HG03457 (cell line): ENCODE data around the gene OR4D1.
"Not testable (repeated sequence)": the region's sequence is repeated elsewhere in the genome, so short reads cannot be mapped to it uniquely, and the experiment has no call there.

Source experiments
- ATAC-seq: cut with Tn5 transposase; IDR thresholded peaks from one replicate; pipeline ENCODE4 v1.9.1; 2021; ENCODE audit warnings: moderate number of reproducible peaks; ENCODE audit not compliant: unreplicated experiment

Gene OR4D1

DNA sequence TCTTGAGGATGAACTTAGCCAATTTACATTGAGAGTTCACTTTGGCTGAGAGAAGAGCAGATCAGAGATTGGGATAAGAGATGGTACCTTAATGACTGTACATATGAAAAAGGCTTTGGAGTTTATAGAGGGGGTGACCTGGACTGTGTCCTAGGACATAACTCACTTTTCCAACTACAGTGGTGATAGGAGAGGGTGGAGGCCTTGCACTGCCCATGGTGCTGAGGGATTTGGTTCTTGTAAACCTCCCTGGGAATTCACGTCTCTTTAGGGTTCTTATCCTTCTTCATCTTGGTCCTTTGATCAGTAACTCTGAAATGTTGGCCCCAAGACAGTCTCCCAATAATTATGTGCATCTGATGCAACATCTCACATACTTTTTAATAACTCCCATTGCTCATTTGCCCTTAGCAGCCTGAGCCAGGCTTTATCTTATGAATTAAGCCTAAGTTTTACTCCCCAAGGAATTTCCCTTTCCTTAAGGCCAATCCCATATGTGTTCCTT is at the start of gene OR4D1:
Gene OR4D1, plus strand, starts transcription at position 455 of the 505 bp plus-strand sequence. CDS start 6,770 bp downstream, outside the sequence.
- ATAC-seq, result no peak

DNA sequence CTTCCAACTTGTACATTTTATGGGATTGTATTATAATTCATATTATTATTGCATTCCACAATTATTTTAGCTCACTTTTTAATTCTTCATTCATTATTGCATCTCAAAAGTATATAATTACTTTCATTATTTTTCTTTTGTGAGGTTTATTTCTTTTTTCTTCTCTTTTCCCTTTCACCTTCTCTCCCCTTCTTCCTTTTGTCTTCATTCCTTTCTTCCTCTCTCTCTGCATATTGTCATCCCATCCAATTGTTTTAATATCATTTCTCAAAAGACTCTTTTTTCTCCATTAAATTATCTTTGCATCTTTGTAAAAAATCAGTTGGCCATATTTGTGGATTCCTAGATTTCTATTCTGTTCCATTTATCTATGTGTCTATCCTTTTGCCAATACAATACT is 47.7 kb upstream of the OR4D1 start:
- no peak for ATAC-seq

DNA sequence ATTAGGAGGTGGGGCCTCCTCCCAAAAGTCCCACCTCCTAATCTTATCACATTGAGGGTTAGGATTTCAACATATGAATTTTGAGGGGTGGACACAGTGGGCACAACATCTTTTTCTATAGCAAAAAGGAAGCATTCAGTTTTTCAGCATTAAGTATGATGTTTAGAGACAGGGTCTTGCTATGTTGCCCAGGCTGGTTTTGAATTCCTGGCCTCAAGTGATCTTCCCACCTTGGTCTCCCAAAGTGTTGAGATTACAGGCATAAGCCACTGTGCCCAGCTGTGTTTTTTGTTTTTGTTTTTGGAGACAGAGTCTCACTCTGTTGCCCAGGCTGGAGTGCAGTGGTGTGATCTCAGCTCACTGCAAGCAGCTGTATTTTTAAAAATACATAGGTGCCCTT is 46.3 kb upstream of the OR4D1 start:
- not testable (repeated sequence) for ATAC-seq

DNA sequence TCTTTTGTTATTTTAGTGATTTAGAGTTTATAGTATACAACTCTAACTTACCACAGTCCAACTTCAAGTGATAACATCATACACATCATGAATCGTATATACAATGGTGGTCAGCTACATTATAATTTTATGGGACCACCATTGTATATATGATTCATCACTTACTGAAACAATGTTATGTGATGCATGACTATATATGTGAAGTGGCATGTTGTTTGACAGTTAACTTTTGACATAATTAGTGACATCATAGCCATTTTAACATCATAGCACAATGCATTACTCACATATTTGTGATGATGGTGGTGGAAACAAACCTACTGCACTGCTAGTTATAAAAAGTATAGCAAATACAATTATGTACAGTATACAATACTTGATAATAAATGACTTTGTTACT is 43.1 kb upstream of the OR4D1 start:
- ATAC-seq, result no peak

GRCh38 chr17:58107306-58107705 is 40.9 kb upstream of the OR4D1 start:
- ATAC-seq, result no peak

DNA sequence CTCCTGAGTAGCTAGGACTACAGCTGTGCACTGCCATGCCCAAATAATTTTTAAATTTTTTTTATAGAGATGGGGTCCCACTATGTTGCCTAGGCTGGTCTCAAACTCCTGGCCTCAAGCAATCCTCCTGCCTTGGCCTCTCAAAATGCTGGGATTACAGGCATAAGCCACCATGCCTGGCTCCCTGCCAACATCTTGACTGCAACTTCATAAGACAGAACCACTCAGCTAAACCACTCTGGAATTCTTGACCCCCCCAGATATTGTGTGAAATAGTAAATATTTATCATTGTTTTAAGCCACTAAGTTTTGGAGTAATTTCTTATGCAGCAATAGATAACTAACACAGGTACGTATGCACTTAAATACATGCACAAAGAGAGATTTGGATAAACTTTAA is 39.0 kb upstream of the OR4D1 start:
- ATAC-seq, result no peak

- ATAC-seq, result no peak
Measured at GRCh38 chr17:58110012-58110411, 38.2 kb upstream of the OR4D1 start.

- no peak for ATAC-seq
Measured at GRCh38 chr17:58111676-58112075, 36.5 kb upstream of the OR4D1 start.

- ATAC-seq, result no peak
Measured at GRCh38 chr17:58112970-58113631, 35.1 kb upstream of the OR4D1 start.

DNA sequence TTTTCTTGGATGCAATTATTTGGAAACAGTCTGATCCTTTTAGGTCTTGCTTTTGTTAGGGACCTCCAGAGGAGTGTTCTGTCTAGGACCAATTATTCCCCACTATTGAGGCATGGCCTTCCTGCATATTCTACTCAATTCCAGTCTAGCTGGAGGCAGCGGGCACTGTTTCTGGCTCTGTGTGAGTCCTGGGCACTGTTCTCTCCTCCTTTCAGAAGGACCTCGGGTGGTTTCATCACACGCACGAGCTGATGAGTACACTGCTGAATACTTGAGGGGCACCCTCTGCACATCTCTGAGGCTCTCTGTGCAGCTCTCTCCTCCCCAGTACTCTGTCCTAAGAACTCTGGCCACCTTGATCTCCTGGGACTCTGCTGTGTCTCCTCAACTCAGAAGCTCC is 34.2 kb upstream of the OR4D1 start:
- ATAC-seq, result no peak

DNA sequence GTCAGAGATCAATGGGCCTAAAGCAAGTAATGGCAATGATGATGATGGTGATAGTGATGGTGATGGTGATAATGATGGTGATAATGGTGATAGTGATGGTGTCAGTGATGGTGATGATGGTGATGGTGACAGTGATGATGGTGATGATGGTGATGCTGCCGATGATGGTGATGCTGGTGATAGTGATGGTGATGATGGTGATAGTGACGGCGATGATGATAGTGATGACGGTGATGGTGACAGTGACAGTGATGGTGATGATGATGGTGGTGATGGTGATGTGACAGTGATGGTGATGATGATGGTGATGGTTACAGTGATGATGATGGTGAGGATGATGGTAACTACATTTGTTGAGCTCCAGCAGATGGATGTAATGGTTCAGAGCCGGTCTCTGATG is 30.8 kb upstream of the OR4D1 start:
- ATAC-seq, result no peak

DNA sequence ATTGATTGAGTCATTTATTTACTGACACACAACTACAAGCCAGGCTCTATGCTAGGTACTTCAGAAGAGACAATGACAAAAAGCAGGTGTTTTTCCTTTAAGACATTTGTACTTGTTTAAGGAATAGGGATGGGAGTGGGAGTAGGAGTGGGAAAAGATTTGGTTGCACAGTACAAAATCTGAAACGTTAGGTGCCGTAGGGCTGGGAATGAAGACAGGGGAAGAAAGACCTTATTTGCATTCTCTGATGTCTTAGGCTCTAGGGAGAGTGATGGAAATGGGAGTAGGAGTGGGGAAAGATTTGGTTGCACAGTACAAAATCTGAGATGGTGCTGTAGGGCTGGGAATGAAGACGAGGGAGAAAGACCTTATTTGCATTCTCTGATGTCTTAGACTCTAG is 28.7 kb upstream of the OR4D1 start:
- no peak for ATAC-seq

GRCh38 chr17:58120195-58120822 is 27.9 kb upstream of the OR4D1 start:
- no peak for ATAC-seq

DNA sequence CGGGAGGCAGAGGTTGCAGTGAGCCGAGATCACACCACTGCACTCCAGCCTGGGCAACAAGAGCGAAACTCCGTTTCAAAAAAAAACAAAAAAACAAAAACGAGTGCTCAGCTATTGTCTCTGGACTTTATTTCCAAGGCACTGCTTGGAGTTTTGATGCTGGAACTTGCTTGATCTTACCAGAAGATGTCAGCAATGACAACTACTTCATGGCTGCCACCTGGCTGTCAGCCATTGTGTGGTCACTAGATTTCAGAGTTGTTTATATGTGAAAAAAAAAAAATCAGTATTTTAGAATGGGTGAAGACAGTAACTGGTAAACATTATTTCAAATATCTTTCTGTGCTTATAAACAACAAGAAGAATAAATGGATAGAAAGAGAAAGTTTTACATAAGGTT is 26.3 kb upstream of the OR4D1 start:
- ATAC-seq, result no peak

DNA sequence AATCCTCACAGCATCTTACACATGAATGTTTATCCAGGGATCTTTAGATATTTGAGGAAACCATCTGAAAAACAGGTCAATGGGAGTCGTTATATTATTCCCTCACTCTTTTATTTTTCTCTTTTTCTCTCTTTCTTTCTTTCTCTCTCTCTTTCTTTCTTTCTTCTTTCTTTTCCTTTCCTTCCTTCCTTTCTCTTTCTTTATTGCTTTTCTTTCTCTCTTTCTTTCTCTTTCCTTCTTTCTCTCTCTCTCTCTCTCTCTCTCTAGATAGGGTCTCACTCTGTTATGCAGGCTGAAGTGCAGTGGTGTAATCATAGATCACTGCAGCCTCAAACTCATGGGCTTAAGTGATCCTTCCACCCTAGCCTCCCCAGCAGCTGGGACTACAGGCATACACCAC is 20.3 kb upstream of the OR4D1 start:
- ATAC-seq, result no peak

DNA sequence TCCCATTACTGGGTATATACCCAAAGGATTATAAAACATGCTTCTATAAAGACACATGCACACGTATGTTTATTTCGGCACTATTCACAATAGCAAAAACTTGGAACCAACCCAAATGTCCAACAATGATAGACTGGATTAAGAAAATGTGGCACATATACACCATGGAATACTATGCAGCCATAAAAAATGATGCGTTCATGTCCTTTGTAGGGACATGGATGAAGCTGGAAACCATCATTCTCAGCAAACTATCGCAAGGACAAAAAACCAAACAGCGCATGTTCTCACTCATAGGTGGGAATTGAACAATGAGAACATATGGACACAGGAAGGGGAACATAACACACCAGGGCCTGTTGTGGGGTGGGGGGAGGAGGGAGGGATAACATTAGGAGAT is 15.5 kb upstream of the OR4D1 start:
- ATAC-seq, result not testable (repeated sequence)

GRCh38 chr17:58136669-58137279 is 11.4 kb upstream of the OR4D1 start:
- no peak for ATAC-seq

DNA sequence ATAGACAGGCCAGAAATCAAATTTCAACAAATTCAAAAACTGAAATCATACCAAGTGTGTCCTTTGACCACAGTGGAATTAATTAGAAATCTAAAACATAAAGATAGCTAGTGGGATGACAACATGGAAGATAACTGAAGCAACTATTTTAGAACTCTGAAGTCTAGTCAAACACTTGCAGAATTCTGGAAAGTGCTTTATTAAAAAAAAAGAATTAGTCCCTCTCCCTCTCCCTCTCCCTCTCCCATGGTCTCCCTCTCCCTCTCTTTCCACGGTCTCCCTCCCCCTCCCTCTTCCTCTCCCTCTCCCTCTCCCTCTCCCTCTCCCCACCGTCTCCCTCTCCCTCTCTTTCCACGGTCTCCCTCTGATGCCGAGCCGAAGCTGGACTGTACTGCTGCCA is 6.7 kb upstream of the OR4D1 start:
- ATAC-seq, result no peak

DNA sequence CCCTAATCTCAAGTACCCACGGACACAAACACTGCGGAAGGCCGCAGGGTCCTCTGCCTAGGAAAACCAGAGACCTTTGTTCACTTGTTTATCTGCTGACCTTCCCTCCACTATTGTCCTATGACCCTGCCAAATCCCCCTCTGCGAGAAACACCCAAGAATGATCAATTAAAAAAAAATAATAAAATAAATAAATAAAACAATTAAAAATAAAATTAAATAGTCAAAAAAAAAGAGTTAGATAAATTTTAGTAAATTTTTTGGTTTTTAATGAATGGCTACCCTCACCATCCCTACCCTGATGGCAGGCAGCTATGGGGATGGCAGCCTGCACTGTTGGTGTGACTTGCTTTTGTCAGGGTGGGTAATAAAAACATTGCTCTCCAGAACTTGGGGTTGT is 4.8 kb upstream of the OR4D1 start:
- not testable (repeated sequence) for ATAC-seq

DNA sequence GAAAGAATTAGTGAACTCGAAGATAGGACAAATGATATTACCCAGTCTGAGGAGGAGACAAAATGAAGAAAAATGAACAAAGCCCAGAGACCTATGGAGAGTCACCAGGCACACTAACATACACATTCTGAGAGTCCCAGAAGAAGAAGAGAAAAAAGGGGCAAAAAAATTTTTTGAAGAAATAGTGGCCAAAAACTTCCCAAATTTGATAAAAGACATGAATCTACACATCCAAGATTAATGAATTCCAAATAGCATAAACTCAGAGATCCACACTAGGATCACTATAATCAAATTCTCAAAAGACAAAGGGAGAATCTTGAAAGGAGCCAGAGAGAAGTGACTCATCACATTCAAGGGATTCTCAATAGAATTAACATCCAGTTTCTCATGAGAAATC is 3.4 kb upstream of the OR4D1 start:
- no peak for ATAC-seq

DNA sequence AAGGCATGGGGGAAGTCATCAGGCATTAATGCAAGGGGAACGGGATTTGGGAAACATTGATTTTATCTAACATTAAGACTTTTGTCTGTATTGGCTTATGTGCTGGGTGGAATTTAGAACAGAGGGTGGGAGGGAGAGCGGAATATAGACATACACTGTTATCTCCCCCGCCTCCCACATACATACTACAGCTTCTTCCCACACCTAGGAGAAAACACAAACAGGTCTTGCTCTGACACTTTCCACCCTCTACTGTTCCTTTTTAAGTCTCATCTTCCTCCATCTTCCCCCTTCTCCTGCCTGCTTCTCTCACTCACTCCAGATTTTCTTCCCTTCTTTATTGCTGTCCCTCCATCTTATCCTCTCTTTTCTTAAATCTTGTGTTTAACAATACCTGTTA is 425 bp downstream of the OR4D1 start:
- no peak for ATAC-seq

DNA sequence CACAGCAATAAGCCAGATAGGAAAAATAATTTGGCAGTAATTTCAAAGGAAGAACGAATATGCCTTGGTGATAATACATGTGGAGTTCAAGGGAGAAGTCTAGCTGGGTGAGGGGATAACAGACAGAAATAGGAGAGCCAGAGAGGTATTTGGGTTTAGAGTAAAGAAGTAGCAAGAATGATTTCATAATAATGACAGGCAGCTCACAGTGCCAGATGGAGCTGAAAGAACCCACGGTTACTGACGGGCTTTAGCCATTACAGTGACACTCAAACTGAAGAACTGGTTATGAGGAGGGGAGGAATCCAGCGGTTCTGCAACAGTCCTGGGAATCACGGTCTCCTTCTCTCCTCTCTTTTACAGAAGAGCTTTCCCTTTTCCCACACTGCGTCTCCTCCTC is 2.2 kb downstream of the OR4D1 start:
- no peak for ATAC-seq
